GM21367 (cell line): ENCODE results near the gene PPP1R27.

Experiments
- ATAC-seq: cut with Tn5 transposase; IDR thresholded peaks from one replicate; pipeline ENCODE4 v1.9.1; 2021; ENCODE audit not compliant: unreplicated experiment

PPP1R27 gene, protein sequence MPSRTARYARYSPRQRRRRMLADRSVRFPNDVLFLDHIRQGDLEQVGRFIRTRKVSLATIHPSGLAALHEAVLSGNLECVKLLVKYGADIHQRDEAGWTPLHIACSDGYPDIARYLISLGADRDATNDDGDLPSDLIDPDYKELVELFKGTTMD

DNA sequence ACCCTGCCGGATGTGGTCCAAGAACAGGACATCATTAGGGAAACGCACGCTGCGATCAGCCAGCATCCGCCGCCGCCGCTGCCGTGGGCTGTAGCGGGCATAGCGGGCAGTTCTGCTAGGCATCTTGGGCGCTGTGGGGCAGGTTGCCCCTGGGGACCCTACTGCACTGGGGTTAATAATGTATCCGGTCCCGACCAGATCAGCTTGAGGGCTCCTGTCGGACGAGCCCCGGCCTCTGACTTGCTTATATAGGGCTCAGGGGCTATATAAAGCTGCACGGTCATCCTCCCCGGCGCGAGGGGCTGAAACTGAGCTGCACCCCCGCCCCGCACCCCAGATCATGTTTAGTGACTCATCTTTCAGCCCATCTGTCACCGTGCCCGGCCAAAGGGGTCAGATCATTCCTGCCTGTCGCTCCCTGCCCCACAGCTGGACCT is at the start of gene PPP1R27:
TSS of gene PPP1R27 (minus strand) at position 220 of the 437 bp plus-strand sequence. CDS start at position 123, 97 bp downstream.
- no peak for ATAC-seq

DNA sequence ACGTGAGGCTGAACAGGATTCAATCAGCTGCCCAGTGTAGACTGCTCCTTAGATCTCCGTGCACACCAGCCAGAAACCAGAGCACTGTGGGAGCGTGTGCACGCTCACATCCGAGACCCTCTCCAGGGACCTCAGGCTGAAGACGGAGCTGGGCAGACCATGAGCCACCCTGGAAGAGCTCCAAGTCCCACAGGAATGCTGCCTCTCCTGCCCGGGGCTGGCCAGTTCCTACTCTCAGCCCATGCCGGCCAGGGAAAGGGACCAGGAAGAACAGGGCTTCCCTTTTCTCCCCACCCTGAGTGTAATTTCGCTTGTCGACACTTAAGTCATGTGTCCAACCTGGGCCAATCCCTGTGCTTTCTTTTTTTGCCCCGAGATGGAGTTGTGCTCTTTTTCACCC is 49.7 kb upstream of the PPP1R27 start:
- ATAC-seq: no peak

- no peak for ATAC-seq
Observed at GRCh38 chr17:81879121-81879520, 44.3 kb upstream of the PPP1R27 start.

DNA sequence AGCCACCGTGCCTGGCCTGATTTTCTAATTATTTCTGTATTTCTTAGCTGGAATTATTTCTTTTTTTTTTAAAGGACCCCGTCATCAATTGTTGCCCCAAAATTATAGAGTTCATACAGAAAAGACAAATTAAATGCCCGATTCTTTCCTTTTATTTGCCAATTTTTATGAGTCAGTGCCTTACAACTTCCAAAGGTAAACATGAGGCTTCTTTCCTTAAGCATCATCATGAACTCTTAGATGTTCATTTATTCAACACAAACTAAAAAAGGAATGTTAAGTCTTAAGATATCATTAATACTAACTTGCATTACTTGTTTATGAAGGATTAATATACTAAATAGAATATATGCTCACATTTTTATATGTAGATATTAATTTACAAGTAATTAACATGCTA is 43.4 kb upstream of the PPP1R27 start:
- ATAC-seq: no peak

DNA sequence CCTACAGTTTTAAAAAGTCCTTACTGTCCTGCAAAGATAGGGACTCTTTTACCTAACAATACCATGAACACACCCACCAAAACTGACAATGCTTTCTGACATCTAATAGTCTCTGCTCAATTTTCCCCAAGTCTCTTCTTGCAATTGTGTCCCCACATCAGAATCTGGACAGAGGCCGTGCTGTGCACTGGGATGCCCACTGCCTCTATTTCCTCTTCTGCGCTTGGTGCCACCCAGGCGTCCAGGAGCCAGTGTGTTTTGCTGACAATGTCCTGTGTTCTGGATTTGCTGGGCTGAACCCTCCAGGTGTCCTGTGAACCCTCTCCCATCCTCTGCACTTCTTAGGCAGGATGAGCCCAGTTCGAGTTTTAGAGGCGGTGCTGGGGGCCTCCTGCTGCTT is 42.7 kb upstream of the PPP1R27 start:
- no peak for ATAC-seq

- peak; percentile 34 for ATAC-seq
Observed at GRCh38 chr17:81871387-81872230, 36.8 kb upstream of the PPP1R27 start.

GRCh38 chr17:81870981-81871386 is 36.1 kb upstream of the PPP1R27 start, which contains the start of gene ARHGDIA:
Gene ARHGDIA (minus strand): TSS chr17:81871337. CDS start chr17:81869930, 1,407 bp downstream.
- ATAC-seq: peak; percentile 1

- ATAC-seq: no peak
Observed at GRCh38 chr17:81870131-81870980, 35.5 kb upstream of the PPP1R27 start.

DNA sequence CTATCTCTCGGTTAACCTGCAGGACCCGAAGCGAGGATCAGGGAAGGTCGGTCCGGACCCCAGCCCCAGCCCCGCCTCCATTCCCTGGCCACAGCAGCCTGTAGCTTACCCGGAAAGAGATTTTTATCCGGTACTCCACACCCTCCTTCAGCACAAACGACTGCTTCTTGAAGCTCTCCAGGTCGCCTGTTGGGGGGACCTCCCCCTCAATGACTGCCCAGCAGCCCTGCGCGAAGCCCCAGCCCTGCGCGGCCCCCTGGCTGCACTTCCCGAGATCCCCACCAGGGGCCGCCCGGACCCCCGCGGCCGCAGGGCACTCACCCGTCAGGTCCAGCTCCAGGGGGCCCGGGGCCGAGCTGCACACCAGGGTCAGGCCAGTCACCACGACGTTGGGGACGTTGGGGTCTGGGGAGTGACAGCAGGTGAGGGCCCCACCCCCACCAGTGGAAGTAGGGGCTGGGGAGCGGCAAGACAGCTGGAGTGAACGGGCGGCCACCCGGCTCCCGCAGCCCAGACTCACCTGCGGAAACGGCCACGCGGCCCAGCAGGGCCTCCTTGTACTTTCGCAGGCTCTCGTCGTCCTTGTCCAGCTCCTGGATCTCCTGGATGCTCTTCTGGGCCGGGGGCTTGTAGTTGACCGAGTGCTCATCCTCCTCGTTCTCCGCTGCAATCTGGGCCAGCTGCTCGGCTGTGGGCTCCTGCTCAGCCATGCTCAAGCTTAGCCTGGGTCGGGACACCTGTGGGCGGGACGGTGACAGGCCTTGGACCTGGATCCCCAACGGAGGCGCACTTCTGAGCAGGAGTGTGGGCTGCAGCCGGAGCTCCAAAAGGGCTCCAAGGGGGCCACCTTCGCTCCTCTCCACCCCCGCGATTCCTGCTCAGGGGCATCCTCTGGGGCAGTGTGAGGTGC is 34.6 kb upstream of the PPP1R27 start:
- ATAC-seq: no peak

GRCh38 chr17:81868674-81869220 is 33.9 kb upstream of the PPP1R27 start:
- no peak for ATAC-seq

DNA sequence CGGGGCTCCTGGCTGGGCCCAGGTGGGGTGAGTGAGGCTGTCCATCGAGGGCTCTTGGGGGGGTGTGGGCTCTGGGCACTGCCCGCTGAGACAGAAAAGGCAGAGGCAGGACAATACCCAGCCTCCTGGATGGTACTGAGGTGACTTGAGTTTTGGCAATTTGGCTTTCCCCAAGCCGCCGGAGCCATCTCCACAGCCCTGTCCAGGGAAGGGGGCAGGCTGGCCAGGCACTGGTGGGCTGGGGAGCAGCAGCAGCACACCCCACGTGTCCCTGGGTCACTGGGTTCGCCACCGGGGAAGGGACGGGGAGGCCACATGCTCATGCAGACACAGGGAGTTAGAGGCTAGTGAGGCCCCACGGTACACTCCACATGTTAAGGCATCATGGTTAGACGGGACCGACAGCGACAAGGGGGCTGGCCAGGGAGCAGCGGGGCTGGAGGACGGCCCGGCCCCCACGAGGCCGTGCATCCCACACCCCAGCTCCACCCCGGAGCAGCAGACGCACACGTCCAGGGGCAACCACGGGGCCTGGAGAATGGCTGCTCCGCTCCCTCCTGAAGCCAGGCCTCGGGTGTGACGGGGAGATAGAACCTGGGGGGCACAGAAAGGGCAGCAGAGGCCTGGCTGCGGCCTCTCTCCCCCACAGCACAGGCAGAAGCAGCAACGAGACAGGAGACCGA is 33.3 kb upstream of the PPP1R27 start:
- no peak for ATAC-seq

GRCh38 chr17:81867170-81867990 is 32.5 kb upstream of the PPP1R27 start:
- ATAC-seq: no peak

GRCh38 chr17:81866440-81867169 is 31.8 kb upstream of the PPP1R27 start:
- no peak for ATAC-seq

- no peak for ATAC-seq
Observed at GRCh38 chr17:81865733-81866439, 31.0 kb upstream of the PPP1R27 start.

DNA sequence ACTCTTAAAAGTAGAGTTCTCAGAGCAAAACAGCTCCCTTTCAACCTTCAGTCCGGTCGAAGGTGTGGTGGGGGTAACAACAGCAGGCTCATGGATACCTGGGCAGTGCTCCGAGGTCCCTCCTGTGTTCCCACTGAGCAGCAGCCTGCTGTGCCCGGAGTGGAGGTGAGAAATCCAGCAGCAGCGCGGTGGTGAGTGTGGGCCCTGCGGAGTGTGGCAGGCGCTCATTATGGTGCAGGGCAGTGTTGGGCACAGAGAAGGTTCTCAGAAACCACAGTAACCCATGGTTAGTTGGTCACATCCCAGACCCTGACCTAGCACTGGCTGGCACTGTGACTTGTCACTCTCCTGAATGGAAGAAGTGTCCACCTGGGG is 30.5 kb upstream of the PPP1R27 start:
- ATAC-seq: no peak

DNA sequence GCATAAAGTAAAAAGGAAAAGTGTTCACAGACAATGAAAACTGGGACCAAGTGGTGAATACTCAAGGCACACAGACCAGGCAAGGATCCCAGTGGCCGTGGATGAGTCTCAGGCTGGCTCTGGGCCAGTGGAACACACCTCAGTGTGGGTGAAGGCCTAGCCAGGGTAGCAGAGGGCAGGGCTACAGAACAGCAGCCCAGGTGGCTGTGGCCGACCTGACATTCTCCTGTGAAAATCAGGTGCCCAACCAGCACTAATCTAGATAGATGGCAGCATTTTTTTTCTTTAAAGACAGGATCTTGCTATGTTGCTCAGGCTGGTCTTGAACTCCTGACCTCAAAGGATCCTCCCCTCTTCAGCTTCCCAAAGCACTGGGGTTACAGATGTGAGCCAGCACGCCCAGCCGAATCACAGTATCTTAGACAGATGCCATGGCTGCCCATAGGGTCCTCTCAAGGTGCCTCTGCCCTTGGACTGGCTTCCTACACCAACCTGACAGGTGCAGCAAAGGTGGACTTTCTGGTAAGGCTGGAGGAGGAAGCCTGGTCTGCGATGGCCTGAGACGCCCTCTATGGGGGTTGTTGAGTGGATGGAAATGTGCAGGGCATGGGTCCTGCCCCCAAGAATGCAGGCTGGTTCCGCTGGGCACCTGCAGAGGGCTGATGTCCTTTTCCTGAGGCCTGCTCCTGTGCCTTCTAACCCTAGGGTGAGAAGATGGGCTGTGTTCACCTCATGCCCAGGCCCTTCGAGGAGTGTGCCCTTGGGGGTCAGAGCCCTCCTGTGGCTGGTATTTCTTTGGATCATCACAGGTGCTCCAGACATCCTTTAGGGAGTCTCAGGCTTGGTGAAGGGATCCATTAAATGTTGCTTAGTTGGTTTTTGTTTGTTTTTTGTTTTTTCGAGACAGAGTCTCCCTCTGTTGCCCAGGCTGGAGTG is 29.3 kb upstream of the PPP1R27 start:
- ATAC-seq: no peak
